ENCODE measurements around the gene CAVIN1.

- TF ChIP-seq POLR2AphosphoS5 (IDR thresholded peaks at IDR 0.05; ENCODE audit: insufficient read depth, low read depth, low read length) (no peak), POLR2A (IDR thresholded peaks at IDR 0.05; ENCODE audit: low read depth, low read length) (no peak), CTCF (IDR thresholded peaks at IDR 0.05; ENCODE audit: extremely low read depth in 1 of 2, insufficient read depth in 1 of 2, low read depth in 1 of 2, low read length in 2 of 2) (no peak), FOS (IDR thresholded peaks at IDR 0.05; ENCODE audit: borderline replicate concordance, insufficient read depth, low read length) (no peak), EZH2 (IDR thresholded peaks at IDR 0.05; ENCODE audit: borderline replicate concordance, low read depth, low read length, severe bottlenecking) (no peak), MAX (IDR thresholded peaks at IDR 0.05; ENCODE audit: insufficient read depth, insufficient read length) (no peak), MYC (IDR thresholded peaks at IDR 0.05; ENCODE audit: low read depth, low read length) (no peak), GATA2 (IDR thresholded peaks at IDR 0.05; ENCODE audit: insufficient read depth, insufficient read length, low read depth, low read length) (no peak)
Measured at GRCh38 chr17:42410319-42410685, 12.8 kb downstream of the CAVIN1 start.

Data from endothelial cell of umbilical vein (primary cell).